SHP77 treated with DMSO at 0.1 percent for 48 hours (cell line): ENCODE measurements around the gene CELF4.

Experiments
- DNase-seq: peaks from one replicate; lab custom pipeline; 2025; lab: John Stamatoyannopoulos, UW

CELF4 gene

DNA sequence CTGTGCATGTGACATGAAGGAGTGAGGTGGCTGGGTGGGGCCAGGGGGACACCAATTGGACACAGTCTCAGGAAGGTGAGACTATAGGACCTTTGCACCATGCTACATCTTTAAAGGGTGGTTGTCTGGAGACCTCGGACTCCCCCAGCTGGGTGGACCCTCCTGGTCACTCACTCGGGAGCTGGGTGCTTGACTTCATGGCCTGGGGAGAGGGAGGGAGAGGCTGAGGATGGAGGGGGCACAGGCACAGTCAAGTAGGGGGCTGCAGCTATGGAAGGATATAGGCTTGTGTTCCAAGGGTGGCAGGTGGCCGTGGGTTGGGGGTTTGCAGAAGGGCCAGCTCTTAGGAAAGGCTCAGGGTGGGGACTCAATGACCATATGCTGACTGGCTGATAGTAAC, 7.1 kb upstream of the CELF4 start:
- DNase-seq: no peak

- DNase-seq: no peak
These were observed 5.7 kb upstream of the CELF4 start for GRCh38 chr18:37571266-37571665.

- no peak for DNase-seq
These were observed 4.8 kb upstream of the CELF4 start for GRCh38 chr18:37570336-37570930.

DNA sequence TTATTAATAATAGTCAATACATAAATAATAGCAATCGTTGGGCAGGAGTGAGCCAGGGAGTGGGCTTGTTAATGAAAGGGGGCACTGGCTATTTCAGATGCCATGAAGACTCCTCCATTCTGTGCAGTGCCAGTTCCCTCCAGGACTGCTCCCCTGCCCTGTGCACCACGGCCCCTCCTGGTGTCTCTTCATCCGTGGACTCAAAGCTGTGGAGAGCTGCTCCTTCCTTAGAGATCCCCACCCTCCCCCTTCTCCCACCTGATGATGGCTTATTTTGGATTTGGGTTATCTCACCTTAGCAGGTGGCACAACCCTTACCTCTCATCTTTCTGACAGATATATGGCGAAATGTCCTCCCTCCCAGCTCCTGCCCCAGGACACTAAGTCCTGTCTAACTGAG, 3.1 kb upstream of the CELF4 start:
- no peak for DNase-seq

DNA sequence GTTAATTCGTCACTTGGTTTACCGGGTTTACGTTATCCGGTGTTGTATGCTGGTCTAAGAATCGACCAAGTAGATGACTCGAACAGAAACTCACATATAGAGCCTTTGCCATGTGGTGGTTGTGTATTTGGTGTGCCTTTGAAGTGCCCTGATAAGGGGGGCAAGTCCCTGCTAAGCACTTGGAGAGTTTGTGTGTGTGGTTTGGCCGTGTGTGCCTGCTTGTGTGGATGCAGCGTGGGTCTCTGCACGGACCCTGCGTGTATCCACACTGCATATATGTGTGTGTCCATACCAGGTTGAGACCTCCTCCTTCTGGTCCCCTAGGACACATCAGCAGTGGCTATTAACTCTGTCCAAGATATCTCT, 2.4 kb upstream of the CELF4 start:
- DNase-seq: no peak

DNA sequence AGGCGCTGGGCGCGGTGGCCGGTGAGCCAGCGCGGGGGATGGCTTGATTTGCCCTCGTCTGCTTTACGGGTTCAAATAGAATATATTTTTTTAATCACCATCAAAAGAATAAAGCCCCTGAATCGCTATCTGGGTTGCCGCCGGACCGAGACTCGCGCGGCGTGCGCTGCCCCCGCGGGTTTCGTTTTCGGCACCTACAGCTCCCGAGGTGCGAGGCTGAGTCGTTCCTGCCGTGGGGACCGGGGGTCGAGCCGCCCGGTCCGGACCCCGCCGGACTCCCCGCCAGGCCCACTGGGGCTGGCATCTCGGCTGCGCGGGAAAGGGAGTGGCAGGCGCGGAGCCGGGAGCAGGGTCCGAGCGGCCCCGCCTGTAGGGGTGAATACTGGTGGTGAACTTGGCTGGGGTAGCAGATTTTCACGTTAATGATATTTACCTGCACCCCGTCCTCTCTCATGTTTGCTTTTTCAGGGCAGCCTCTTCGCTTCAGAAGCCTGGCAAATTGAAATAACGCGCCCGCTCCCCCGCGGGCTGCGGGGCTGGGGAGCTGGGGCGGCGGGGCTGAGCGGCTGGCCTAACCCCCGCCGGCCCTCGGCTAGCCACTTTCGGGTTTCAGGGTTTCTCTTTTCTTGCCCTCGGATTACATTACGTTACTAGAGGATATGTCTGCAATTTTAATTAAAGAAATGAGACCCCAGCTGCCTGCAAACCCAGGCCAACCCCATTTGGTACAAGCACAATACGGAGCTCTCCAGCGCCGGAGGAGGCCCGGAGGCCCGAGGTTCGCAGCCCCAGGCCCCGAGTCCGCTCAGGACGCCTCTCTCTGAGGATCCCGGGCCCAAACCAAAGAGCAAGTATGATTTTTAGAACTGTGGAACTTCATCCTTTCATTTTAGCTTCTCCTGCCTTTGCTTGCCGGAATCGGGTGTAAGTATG, 1.7 kb upstream of the CELF4 start:
- no peak for DNase-seq

DNA sequence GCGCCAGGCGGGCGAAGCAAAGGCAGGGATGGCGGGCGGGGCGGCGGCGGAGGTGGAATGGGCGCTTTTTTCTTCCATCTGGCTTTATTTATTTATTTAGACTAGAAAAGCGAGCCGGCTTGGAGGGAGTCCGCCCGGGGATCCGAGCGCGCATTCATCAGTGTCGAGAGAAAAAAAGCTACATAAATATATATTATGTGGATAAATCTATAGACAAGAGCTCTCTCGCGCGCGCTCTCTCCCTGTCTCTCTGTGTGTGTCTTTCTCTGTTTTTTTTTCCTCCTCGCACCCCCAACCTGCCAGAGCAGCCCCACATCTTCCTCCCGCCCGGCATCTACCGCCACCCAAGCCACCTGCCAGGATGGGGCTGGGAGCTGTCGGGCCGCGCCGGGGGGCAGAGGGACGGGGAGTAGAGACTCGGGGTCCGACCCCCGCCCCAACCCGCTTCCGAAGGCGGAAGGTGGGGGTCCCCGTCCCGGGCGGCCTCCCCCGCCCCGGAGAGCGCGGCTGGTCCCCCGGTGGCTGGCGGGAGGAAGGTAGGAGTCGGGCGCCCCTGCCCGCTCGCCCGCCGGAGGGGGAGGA, 972 bp upstream of the CELF4 start:
- no peak for DNase-seq

DNA sequence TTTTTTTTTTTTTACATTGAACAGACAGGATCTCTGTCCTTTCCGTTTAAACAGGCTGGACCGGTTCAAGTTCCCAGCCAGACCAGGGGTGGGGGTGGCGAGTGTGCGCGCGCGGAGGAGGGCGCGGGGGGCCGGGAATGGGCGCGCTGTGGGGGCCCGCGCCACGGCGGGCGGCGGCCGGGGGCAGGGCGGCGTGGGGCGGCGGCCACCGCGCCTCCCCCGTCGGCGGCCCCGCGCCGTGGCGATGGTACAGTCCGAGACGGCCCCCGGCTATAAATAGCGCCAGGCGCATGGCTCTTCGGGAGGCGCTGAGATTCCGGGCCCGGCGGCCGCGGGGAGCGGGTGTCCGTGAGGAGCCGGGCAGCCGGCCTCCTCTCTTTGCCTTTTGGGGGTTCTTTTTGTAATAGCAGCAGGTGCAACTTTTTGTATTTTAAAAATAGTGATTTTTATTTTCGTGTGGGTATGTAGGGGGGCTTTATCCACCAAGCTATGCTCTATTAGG, 430 bp upstream of the CELF4 start:
- DNase-seq: no peak

- no peak for DNase-seq
These were observed 892 bp downstream of the CELF4 start for GRCh38 chr18:37564711-37565100.

DNA sequence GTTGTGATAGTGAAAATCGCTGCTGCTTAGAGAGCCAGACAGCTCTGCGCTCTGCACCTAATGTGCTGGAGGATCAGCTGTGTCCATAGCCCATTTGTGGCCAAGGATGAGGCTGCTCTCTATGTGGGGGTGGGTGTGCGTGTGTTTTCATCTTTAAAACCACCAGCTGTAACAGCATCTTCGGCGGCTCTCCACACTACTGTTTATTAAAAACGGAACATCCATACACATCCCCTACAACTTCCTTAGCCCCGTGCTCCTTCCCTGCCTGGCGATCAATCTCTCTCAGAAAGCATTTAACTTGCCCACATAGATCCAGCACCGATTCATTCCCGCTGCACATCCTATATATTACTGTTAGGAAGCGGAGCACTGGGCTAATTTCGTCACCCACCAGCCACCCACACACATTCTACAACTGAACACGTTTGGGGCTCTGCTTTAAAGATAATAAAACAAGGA, 1.6 kb downstream of the CELF4 start:
- no peak for DNase-seq

- DNase-seq: no peak
These were observed 3.6 kb downstream of the CELF4 start for GRCh38 chr18:37561986-37562385.

DNA sequence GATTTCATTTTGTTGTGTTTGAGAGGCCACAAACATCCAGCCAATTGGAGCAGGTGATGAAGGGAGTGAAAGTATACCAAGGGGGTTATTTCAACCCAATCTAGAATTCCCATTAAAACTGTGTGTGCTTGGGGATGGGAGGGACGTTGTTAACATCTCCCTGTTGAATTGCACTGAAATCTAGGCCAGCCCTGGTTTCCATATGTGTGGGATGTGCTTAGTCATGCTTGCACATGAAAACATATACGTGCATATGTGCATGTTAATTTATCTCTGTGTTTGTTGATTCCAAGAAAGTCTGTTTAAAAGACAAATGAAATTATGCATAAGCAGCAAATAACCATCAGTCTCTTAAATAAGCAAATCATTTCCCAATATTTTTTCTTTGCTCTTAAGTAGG, 5.6 kb downstream of the CELF4 start:
- no peak for DNase-seq

- no peak for DNase-seq
These were observed 6.4 kb downstream of the CELF4 start for GRCh38 chr18:37559194-37559593.

- DNase-seq: no peak
These were observed 11.2 kb downstream of the CELF4 start for GRCh38 chr18:37554399-37554787.

DNA sequence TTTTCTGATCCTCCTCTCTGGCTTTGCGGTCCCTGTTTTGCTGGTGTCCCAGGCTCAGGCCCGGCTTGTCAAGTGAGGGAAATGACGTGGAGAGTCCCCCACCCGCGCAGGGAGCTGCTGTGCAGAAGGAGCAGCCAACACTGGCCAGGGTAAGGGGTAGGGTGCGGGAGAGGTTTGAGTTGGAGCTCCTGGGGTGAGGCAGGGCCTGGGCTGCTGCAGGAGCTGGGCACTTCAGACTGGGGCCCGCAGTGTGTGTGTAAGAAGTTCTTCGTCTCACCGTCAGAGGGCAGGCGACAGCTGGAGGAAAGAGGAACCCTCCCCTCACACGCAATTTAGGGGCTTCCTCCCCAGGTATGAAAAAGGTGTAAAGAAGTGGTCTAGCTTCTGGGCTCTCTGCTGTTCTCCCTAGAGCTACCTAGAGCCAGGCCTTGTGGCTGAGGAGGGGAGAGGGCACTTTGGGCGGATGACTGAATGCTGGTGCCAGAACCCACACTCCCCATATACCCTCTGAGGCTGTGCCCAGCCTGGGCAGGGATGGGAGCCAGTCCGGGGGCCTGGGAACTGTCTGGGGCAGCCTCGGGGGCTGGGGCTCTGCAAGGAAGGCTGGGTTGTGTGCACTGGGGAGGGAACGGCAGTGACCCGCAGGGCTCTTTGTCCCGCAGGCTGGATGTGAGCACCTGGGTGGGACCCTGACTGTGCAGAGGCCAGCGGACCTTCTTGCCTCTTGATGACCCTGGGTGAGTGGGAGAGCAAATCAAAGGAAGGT, 11.8 kb downstream of the CELF4 start:
- DNase-seq: no peak

GRCh38 chr18:37552286-37552685, 13.3 kb downstream of the CELF4 start:
- DNase-seq: no peak

GRCh38 chr18:37551846-37552245, 13.8 kb downstream of the CELF4 start:
- DNase-seq: no peak

DNA sequence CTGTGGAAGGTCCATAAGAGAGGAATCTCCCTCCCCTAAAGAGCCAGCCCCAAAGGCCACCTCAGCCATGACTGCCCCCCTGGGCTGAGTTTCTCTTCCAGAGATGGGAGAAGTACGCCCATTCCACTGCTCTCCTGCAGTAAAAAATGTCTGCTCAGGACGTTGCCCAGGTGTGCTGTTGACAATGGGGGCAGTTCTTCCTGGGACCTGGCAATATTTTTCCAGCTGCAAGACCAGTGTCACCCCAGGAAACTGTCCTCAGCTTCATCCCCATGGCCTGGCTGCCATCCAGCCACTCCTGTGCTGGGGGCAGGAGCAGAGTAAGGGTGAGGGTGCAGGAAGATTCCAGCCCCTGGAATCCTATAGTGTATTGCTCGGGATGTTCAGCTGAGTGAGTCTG, 14.3 kb downstream of the CELF4 start:
- DNase-seq: no peak

- DNase-seq: no peak
These were observed 15.3 kb downstream of the CELF4 start for GRCh38 chr18:37550118-37550875.

DNA sequence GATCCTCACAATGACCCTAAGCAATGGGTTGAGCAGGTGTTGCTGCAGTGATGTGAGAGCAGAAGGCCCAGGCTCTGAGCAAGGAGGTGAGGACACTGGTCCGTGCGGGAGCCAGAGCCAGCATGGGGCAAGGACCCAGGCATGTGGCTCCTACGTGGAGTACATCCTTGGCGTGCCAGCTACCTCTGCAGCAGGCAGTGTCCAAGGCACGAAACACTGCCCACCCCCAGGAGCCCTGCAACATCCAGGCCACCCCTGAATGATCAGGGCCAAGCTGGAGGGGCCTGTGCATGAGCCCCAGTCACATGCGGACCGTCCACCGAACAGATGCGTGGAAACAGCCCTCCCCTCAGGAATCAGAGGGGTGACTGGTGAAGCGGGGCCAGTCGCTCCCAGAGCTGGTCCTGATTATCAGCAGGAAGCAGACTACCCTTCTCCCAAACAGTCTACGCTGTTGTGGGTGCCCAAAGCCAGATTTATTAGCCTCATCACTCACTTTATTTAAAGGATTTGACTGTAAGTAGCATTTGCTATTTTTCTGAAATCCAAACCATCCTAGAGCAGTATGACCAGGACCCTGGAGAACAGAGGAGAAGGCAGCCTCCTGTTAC, 16.8 kb downstream of the CELF4 start:
- no peak for DNase-seq

DNA sequence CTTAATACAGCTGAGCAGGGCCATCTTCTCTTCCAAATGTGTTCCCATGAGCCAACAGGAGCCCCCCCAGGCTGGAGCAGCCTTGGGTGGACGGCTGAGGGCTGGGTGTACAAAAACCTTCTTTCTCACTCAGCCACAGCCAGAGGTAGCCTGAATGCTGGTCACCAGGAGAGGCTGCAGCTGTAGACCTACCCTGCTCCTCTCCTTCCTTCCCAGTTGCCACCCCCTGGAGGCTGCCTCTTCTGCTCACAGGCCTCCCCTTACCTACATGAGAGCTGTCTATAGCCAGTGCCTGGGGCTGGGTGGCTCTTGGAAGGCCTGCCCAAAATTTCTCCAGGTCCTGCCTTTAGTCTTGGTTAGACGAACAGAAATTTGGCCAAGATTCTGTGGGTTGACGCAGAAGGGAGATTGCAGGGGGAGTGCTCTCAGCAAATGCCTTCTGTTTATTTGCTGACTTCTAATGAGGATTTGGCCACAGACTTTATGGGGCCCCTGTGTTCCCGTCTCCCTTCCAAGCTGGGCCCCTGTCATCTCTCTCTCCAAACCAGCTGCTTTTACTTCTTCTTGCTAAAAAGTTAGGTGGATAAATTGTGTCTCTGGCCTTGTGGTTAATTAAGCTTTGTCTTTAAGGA, 18.3 kb downstream of the CELF4 start:
- no peak for DNase-seq
